Endodermal cell (in vitro differentiated cells): ENCODE results near the gene FAM181A. TPM values are rescaled to one million over a fixed set of nuclear protein-coding genes. Genes with fewer than 3 reads are reported as not detected.
A peak's percentile ranks its signal among the peaks of the same experiment; 100 is the strongest.

Source experiments
- DNase-seq: peaks from one replicate; pipeline ENCODE4 v3.0.0-alpha.2; 2017
- H3K27ac ChIP-seq: 2 replicates; pipeline ENCODE4 v1.5.1; 2013; ENCODE audit warnings: mild to moderate bottlenecking, low read depth, low read length, moderate library complexity
- H3K27me3 ChIP-seq: 2 replicates; pipeline ENCODE4 v1.6.1; 2013; ENCODE audit warnings: mild to moderate bottlenecking, low read length, moderate library complexity; ENCODE audit not compliant: insufficient read depth, control insufficient read depth, poor library complexity, severe bottlenecking
- H3K36me3 ChIP-seq: 2 replicates; pipeline ENCODE4 v1.7.0; 2013; ENCODE audit warnings: mild to moderate bottlenecking, low read length, moderate library complexity; ENCODE audit not compliant: control insufficient read depth, insufficient read depth
- H3K4me1 ChIP-seq: one replicate; pipeline ENCODE4 v1.7.0; 2013; ENCODE audit warnings: low read length; ENCODE audit not compliant: control insufficient read depth, insufficient read depth
- H3K4me3 ChIP-seq: 2 replicates; pipeline ENCODE4 v1.5.1; 2013; ENCODE audit warnings: mild to moderate bottlenecking, low read length, moderate library complexity
- H3K9ac ChIP-seq: 2 replicates; pipeline ENCODE4 v1.6.1; 2013; ENCODE audit warnings: mild to moderate bottlenecking, low read length, moderate library complexity; ENCODE audit not compliant: poor library complexity, severe bottlenecking; ENCODE audit errors: extremely low read depth
- H3K9me3 ChIP-seq: 2 replicates; pipeline ENCODE4 v1.6.1; 2013; ENCODE audit warnings: mild to moderate bottlenecking, low read length, moderate library complexity; ENCODE audit not compliant: control insufficient read depth
- H3K27ac Mint-ChIP-seq: 2 replicates; pipeline ENCODE4 v1.8.0; 2020; ENCODE audit warnings: mixed read lengths
- H3K27me3 Mint-ChIP-seq: 2 replicates; pipeline ENCODE4 v1.8.0; 2021; ENCODE audit warnings: mild to moderate bottlenecking, mixed read lengths; ENCODE audit not compliant: insufficient read depth
- H3K36me3 Mint-ChIP-seq: 2 replicates; pipeline ENCODE4 v1.8.0; 2020; ENCODE audit warnings: low read depth, mixed read lengths
- H3K4me1 Mint-ChIP-seq: 2 replicates; pipeline ENCODE4 v1.8.0; 2020; ENCODE audit warnings: mixed read lengths
- H3K4me3 Mint-ChIP-seq: 2 replicates; pipeline ENCODE4 v1.8.0; 2020; ENCODE audit warnings: mild to moderate bottlenecking, moderate library complexity, mixed read lengths
- H3K9me3 Mint-ChIP-seq: 2 replicates; pipeline ENCODE4 v1.8.0; 2020; ENCODE audit warnings: mild to moderate bottlenecking, mixed read lengths
- CTCF ChIP-seq: fragments of 200-600 bp; sonication (generic); conservative IDR thresholded peaks from 2 replicates; pipeline ENCODE4 v1.5.0; 2021; ENCODE audit warnings: antibody characterized with exemption, mild to moderate bottlenecking
- WGBS, 2 experiments: methylation state at CpG; one replicate each; pipeline versions ENCODE4 v1.1.5 to v1.1.7; 2013; ENCODE audit warnings: missing lambda C conversion rate in 2 of 2, mixed read lengths in 1 of 2; ENCODE audit not compliant: insufficient coverage in 1 of 2, insufficient read length in 1 of 2; 5-methylcytosine and 5-hydroxymethylcytosine counted together
- total RNA-seq, 2 donors: library from RNA; stranded (reverse); fragmentation: NEBNext Ultra II Directional in 1 of 2; extraction: Animal tissue kit (Norgen Biotek cat#: 25700) in 1 of 2; gene quantifications; 2 replicates in 1 of 2; 3 replicates in 1 of 2; pipeline ENCODE4 v1.2.1, GENCODE V29; 2021

FAM181A gene
- total RNA-seq, 2 donors from 2014 or later, result not detected

DNA sequence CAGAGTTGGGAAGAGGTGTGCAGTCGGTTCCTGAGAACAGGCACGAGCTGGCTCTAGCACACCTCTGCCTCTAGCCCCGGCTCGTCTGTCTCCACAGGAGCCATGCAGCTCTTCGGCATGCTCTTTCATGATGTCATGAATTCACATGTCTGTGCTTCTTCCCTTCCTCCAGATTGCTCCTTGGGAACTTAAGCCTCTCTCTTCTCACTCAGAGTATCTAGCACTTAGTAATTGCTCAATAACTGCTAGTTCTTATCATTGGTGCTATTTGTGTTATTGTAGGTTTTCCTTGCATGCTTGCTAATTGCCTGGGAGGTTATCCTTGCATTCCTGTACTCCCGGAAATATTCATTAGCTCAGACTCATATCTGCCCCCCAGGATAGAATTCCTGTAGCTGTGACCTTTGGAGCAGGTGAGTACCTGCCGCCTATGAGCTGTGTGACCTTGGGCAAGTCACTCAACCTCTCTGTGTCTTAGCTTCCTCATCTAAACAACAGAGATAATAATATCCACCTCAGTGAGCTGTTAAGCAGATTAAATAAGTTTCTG, 19.5 kb downstream of the FAM181A start:
- TF ChIP-seq CTCF, result no peak
- H3K4me3 Mint-ChIP-seq, result no peak overlapping the region
- 85 to 90% methylated on average over 7 of the region's 7 CpGs for WGBS, 2 experiments
- H3K9me3 Mint-ChIP-seq, result no peaks in the 10 kb centered on the region
- H3K27me3 Mint-ChIP-seq, result peaks cover 11% of the 10 kb centered on the region
- Histone ChIP-seq H3K9me3 (no peaks in the 10 kb centered on the region), H3K9ac (no peak overlapping the region), H3K27ac (no peak overlapping the region), H3K4me1 (peaks cover 8% of the 10 kb centered on the region), H3K36me3 (no peaks in the 10 kb centered on the region), H3K27me3 (no peaks in the 10 kb centered on the region), H3K4me3 (no peak overlapping the region)
- no peak overlapping the region for H3K27ac Mint-ChIP-seq
- peaks cover 9% of the 10 kb centered on the region for H3K4me1 Mint-ChIP-seq
- no peak for DNase-seq
- no peaks in the 10 kb centered on the region for H3K36me3 Mint-ChIP-seq

DNA sequence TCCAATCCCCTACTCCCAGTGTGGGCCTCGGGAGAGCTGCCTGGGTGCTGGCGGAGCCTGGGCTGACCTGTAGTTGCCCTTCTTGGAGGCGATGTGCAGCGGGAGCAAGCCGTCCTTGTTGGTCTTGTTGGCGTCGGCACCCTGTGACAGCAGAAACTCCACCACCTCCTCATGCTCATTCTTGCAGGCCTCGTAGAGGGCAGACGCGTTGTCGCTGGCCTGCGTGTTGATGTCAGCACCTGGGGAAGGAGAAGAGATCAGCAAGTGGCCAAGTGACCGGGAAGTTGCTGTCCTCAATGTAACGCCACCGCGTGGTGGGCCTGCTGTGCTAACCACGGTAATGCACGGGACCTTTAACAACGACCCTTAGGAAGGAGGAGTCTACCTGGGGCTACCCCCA, 20.1 kb downstream of the FAM181A start:
- H3K36me3 ChIP-seq, result no peaks in the 10 kb centered on the region
- Mint-ChIP-seq H3K36me3 (no peaks in the 10 kb centered on the region), H3K9me3 (no peaks in the 10 kb centered on the region), H3K27me3 (peaks cover 7% of the 10 kb centered on the region), H3K4me1 (peaks cover 2% of the 10 kb centered on the region), H3K4me3 (no peak overlapping the region), H3K27ac (no peak overlapping the region)
- peak; percentile 65 for DNase-seq
- no peaks in the 10 kb centered on the region for H3K27me3 ChIP-seq
- peaks cover 4% of the 10 kb centered on the region for H3K4me1 ChIP-seq
- no peak for TF ChIP-seq CTCF
- H3K9ac ChIP-seq, result no peak overlapping the region
- no peak overlapping the region for H3K4me3 ChIP-seq
- H3K9me3 ChIP-seq, result no peaks in the 10 kb centered on the region
- H3K27ac ChIP-seq, result no peak overlapping the region
- WGBS, 2 experiments, result 92 to 97% methylated on average over 10 to 19 of the region's 19 CpGs

- no peak overlapping the region for H3K9ac ChIP-seq
- no peaks in the 10 kb centered on the region for H3K9me3 ChIP-seq
- Mint-ChIP-seq H3K4me1 (peaks cover 10% of the 10 kb centered on the region), H3K4me3 (no peak overlapping the region), H3K27ac (no peak overlapping the region), H3K9me3 (no peaks in the 10 kb centered on the region), H3K36me3 (no peaks in the 10 kb centered on the region), H3K27me3 (peaks cover 10% of the 10 kb centered on the region)
- H3K27me3 ChIP-seq, result no peaks in the 10 kb centered on the region
- no peak for DNase-seq
- TF ChIP-seq CTCF, result no peak
- no peak overlapping the region for H3K4me3 ChIP-seq
- WGBS, 2 experiments, result 88 to 93% methylated on average over 8 to 13 of the region's 13 CpGs
- no peaks in the 10 kb centered on the region for H3K36me3 ChIP-seq
- no peak overlapping the region for H3K27ac ChIP-seq
- H3K4me1 ChIP-seq, result peaks cover 4% of the 10 kb centered on the region
Observed at GRCh38 chr14:93949511-93950075, 22.4 kb downstream of the FAM181A start.
